H9 (cell line): ENCODE data around the gene ANKS1B. TPM values are rescaled to one million over a fixed set of nuclear protein-coding genes. Genes with fewer than 3 reads are reported as not detected.

Experiments
- DNase-seq: peaks from one replicate; pipeline ENCODE4 v3.0.0-alpha.2; 2017
- H2AFZ ChIP-seq: one replicate; pipeline ENCODE4 v1.6.1; 2013; ENCODE audit warnings: mild to moderate bottlenecking, low read length, control low read depth, moderate library complexity
- H2AK5ac ChIP-seq: 2 replicates; pipeline ENCODE4 v1.6.1; 2013; ENCODE audit warnings: low read length, control low read depth, mixed read lengths; ENCODE audit not compliant: insufficient read length
- H2BK120ac ChIP-seq: one replicate; pipeline ENCODE4 v1.6.1; 2013; ENCODE audit warnings: low read depth, mild to moderate bottlenecking, low read length, control low read depth, inconsistent platforms; ENCODE audit not compliant: poor library complexity, severe bottlenecking
- H2BK12ac ChIP-seq: 2 replicates; pipeline ENCODE4 v1.6.1; 2013; ENCODE audit warnings: low read length, control low read depth, mixed read lengths, low read depth; ENCODE audit not compliant: insufficient read length
- H2BK15ac ChIP-seq: 2 replicates; pipeline ENCODE4 v1.6.1; 2013; ENCODE audit warnings: low read depth, low read length, control low read depth
- H2BK20ac ChIP-seq: one replicate; pipeline ENCODE4 v1.6.1; 2013; ENCODE audit warnings: low read depth, mild to moderate bottlenecking, low read length, control low read depth, inconsistent platforms; ENCODE audit not compliant: poor library complexity, severe bottlenecking
- H2BK5ac ChIP-seq: 2 replicates; pipeline ENCODE4 v1.6.1; 2013; ENCODE audit warnings: low read length, control low read depth, mixed read lengths; ENCODE audit not compliant: insufficient read length
- H3K14ac ChIP-seq: 2 replicates; pipeline ENCODE4 v1.6.1; 2013; ENCODE audit warnings: low read length, control low read depth; ENCODE audit not compliant: insufficient read depth
- H3K18ac ChIP-seq: 2 replicates; pipeline ENCODE4 v1.6.1; 2013; ENCODE audit warnings: low read depth, mild to moderate bottlenecking, mixed read lengths, low read length, control low read depth; ENCODE audit not compliant: insufficient read length
- H3K23ac ChIP-seq: 2 replicates; pipeline ENCODE4 v1.6.1; 2013; ENCODE audit warnings: low read length, control low read depth, mixed read lengths, low read depth; ENCODE audit not compliant: insufficient read length
- H3K23me2 ChIP-seq: 2 replicates; pipeline ENCODE4 v1.6.1; 2013; ENCODE audit warnings: low read depth, mild to moderate bottlenecking, mixed read lengths, low read length, control low read depth; ENCODE audit not compliant: insufficient read length, poor library complexity, severe bottlenecking
- H3K27ac ChIP-seq: 2 replicates; pipeline ENCODE4 v1.5.1; 2013; ENCODE audit warnings: low read length, control low read depth, mixed read lengths, low read depth; ENCODE audit not compliant: insufficient read length
- H3K27me3 ChIP-seq: 2 replicates; pipeline ENCODE4 v1.6.1; 2013; ENCODE audit warnings: low read length, control low read depth, inconsistent platforms; ENCODE audit not compliant: insufficient read depth
- H3K4ac ChIP-seq: 2 replicates; pipeline ENCODE4 v1.6.1; 2013; ENCODE audit warnings: low read depth, mild to moderate bottlenecking, control low read depth, inconsistent platforms, low read length, moderate library complexity
- H3K4me1 ChIP-seq: 2 replicates; pipeline ENCODE4 v1.6.1; 2013; ENCODE audit warnings: low read length, control low read depth, inconsistent platforms; ENCODE audit not compliant: insufficient read depth
- H3K4me2 ChIP-seq: 2 replicates; pipeline ENCODE4 v1.6.1; 2013; ENCODE audit warnings: low read length, control low read depth, mixed read lengths; ENCODE audit not compliant: insufficient read length, insufficient read depth
- H3K56ac ChIP-seq: 2 replicates; pipeline ENCODE4 v1.6.1; 2013; ENCODE audit warnings: low read depth, mild to moderate bottlenecking, mixed read lengths, low read length, control low read depth; ENCODE audit not compliant: insufficient read length
- H3K79me1 ChIP-seq: 2 replicates; pipeline ENCODE4 v1.6.1; 2013; ENCODE audit warnings: low read depth, mild to moderate bottlenecking, moderate library complexity, low read length, control low read depth, inconsistent platforms; ENCODE audit not compliant: insufficient read depth, poor library complexity, severe bottlenecking
- H3K79me2 ChIP-seq: 2 replicates; pipeline ENCODE4 v1.6.1; 2013; ENCODE audit warnings: low read length, control low read depth, inconsistent platforms; ENCODE audit not compliant: insufficient read depth
- H3K9ac ChIP-seq: 2 replicates; pipeline ENCODE4 v1.6.1; 2013; ENCODE audit warnings: low read length, control low read depth, mixed read lengths; ENCODE audit not compliant: insufficient read length; ENCODE audit errors: extremely low read depth
- H3K9me3 ChIP-seq: one replicate; pipeline ENCODE4 v1.6.1; 2013; ENCODE audit warnings: low read depth, low read length, inconsistent platforms; ENCODE audit not compliant: control insufficient read depth
- H3T11ph ChIP-seq: one replicate; pipeline ENCODE4 v1.6.1; 2013; ENCODE audit warnings: mild to moderate bottlenecking, low read length, control low read depth, inconsistent platforms
- H4K20me1 ChIP-seq: one replicate; pipeline ENCODE4 v1.6.1; 2013; ENCODE audit not compliant: control insufficient read depth, insufficient read length, insufficient read depth
- H4K5ac ChIP-seq: 2 replicates; pipeline ENCODE4 v1.6.1; 2013; ENCODE audit warnings: low read depth, mild to moderate bottlenecking, mixed read lengths, low read length, control low read depth; ENCODE audit not compliant: insufficient read length
- H4K8ac ChIP-seq: replicated peaks from 2 replicates; pipeline ENCODE4 v1.6.1; 2013; ENCODE audit warnings: low read length, control low read depth, mixed read lengths, low read depth; ENCODE audit not compliant: insufficient read length
- H4K91ac ChIP-seq: 2 replicates; pipeline ENCODE4 v1.6.1; 2013; ENCODE audit warnings: low read depth, mild to moderate bottlenecking, moderate library complexity, mixed read lengths, low read length, control low read depth; ENCODE audit not compliant: insufficient read length
- H3K27ac Mint-ChIP-seq, 3 experiments: 2 replicates in 2 of 3; 3 replicates in 1 of 3; pipeline ENCODE4 v1.8.0; 2020 to 2021; ENCODE audit warnings: mixed read lengths in 3 of 3, mild to moderate bottlenecking in 1 of 3, moderate library complexity in 1 of 3
- H3K27me3 Mint-ChIP-seq: 2 replicates; pipeline ENCODE4 v1.8.0; 2021; ENCODE audit warnings: low read depth, mild to moderate bottlenecking, moderate library complexity, mixed read lengths
- H3K36me3 Mint-ChIP-seq, 3 experiments: 2 replicates in 2 of 3; 3 replicates in 1 of 3; pipeline ENCODE4 v1.8.0; 2020 to 2021; ENCODE audit warnings: low read depth in 3 of 3, mixed read lengths in 3 of 3; ENCODE audit not compliant: insufficient read depth in 1 of 3
- H3K4me1 Mint-ChIP-seq, 2 experiments: 2 replicates each; pipeline ENCODE4 v1.8.0; 2020; ENCODE audit warnings: mixed read lengths in 2 of 2
- H3K4me3 Mint-ChIP-seq, 2 experiments: 2 replicates in 1 of 2; 3 replicates in 1 of 2; pipeline ENCODE4 v1.8.0; 2020 to 2021; ENCODE audit warnings: mild to moderate bottlenecking in 2 of 2, mixed read lengths in 2 of 2, moderate library complexity in 1 of 2
- H3K9me3 Mint-ChIP-seq, 2 experiments: 2 replicates in 1 of 2; 3 replicates in 1 of 2; pipeline ENCODE4 v1.8.0; 2020; ENCODE audit warnings: mild to moderate bottlenecking in 2 of 2, mixed read lengths in 2 of 2, moderate library complexity in 1 of 2
- WGBS: extraction: QIAGEN DNeasy Blood & Tissue Kit; methylation state at CpG from one replicate; pipeline ENCODE4 v1.1.7; 2013; ENCODE audit warnings: missing lambda C conversion rate, low lambda C conversion rate, mixed read lengths; ENCODE audit not compliant: insufficient read length; ENCODE audit errors: extremely low coverage; 5-methylcytosine and 5-hydroxymethylcytosine counted together
- total RNA-seq: library from RNA; stranded (reverse); gene quantifications from 2 replicates; pipeline ENCODE4 v1.2.1, GENCODE V29; 2021
- TF ChIP-seq, protein P1 (sequence below): fragments of 200-600 bp; sonication (generic); conservative IDR thresholded peaks from 3 replicates; pipeline ENCODE4 v1.8.0; 2021; ENCODE audit warnings: antibody characterized with exemption, mild to moderate bottlenecking

The ANKS1B gene
- total RNA-seq, 1 experiment from 2014 or later = 4.1 TPM

DNA sequence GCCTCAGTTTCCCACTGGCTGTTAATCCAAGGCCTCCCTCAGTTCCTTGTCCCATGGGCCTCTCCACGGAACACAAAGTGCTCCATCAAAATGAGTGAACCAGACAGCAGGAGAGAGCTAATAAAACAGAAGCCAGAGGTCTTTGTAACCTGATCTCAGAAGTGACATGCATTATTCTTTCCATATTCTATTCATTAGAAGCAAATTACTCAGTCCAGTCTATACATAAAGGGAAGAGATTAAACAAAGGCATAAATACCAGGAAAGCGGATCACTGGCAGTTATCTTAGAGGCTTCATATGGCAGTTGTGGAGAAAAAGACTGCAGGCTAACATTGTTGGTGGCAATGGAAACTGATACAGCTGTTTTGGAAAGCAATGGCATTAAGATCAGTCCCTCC lies 507.8 kb downstream of the ANKS1B start:
- Histone ChIP-seq H3K23ac (no peak overlapping the region), H3K79me1 (no peaks in the 10 kb centered on the region), H2BK5ac (no peak overlapping the region), H2BK20ac (no peak overlapping the region), H4K5ac (no peak overlapping the region), H3K9ac (no peak overlapping the region), H3K56ac (no peak overlapping the region), H3K27me3 (no peaks in the 10 kb centered on the region), H4K8ac (no peak overlapping the region), H4K20me1 (no peaks in the 10 kb centered on the region), H2BK120ac (no peak overlapping the region), H3T11ph (no peak overlapping the region), H3K4me2 (no peak overlapping the region), H3K79me2 (no peaks in the 10 kb centered on the region), H2AK5ac (no peak overlapping the region), H4K91ac (no peak overlapping the region), H3K23me2 (no peaks in the 10 kb centered on the region), H2BK12ac (no peak overlapping the region), H3K4ac (no peak overlapping the region), H3K18ac (no peak overlapping the region), H2AFZ (no peak overlapping the region), H3K4me1 (no peaks in the 10 kb centered on the region), H3K14ac (no peak overlapping the region), H3K9me3 (no peaks in the 10 kb centered on the region), H2BK15ac (no peak overlapping the region), H3K27ac (no peak overlapping the region)
- no CpG with 5 or more reads among the region's 2 CpGs for WGBS
- Mint-ChIP-seq H3K27ac (peak overlapping the region in 2 of 3 experiments; percentile 41 to 67; a peak in 3 of 7 replicates), H3K27me3 (no peaks in the 10 kb centered on the region), H3K4me3 (no peak overlapping the region), H3K36me3 (0 out of 7 replicates have a peak, but pooled peaks cover 0 to 3% (median 0%) of the 10 kb centered on the region in 3 experiments), H3K9me3 (peaks cover 0 to 3% of the 10 kb centered on the region in 2 experiments; a peak in 1 of 5 replicates), H3K4me1 (peaks cover 0 to 8% of the 10 kb centered on the region in 2 experiments; a peak in 2 of 4 replicates)
- TF ChIP-seq, protein P1, sequence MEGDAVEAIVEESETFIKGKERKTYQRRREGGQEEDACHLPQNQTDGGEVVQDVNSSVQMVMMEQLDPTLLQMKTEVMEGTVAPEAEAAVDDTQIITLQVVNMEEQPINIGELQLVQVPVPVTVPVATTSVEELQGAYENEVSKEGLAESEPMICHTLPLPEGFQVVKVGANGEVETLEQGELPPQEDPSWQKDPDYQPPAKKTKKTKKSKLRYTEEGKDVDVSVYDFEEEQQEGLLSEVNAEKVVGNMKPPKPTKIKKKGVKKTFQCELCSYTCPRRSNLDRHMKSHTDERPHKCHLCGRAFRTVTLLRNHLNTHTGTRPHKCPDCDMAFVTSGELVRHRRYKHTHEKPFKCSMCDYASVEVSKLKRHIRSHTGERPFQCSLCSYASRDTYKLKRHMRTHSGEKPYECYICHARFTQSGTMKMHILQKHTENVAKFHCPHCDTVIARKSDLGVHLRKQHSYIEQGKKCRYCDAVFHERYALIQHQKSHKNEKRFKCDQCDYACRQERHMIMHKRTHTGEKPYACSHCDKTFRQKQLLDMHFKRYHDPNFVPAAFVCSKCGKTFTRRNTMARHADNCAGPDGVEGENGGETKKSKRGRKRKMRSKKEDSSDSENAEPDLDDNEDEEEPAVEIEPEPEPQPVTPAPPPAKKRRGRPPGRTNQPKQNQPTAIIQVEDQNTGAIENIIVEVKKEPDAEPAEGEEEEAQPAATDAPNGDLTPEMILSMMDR = no peak
- no peak for DNase-seq
